DMS 273 treated with DMSO at 0.1 percent for 48 hours (cell line): Measurements from ENCODE around the gene YPEL3.
A peak's percentile ranks its signal among the peaks of the same experiment; 100 is the strongest.

ENCODE experiments used
- DNase-seq: peaks from one replicate; lab custom pipeline; 2025; lab: John Stamatoyannopoulos, UW

Gene YPEL3

GRCh38 chr16:30090610-30091331, 5.2 kb downstream of the YPEL3 start:
- DNase-seq: no peak

- no peak for DNase-seq
These were observed 7.0 kb downstream of the YPEL3 start for GRCh38 chr16:30088832-30089624.

- no peak for DNase-seq
These were observed 7.7 kb downstream of the YPEL3 start for GRCh38 chr16:30088237-30088831.

GRCh38 chr16:30087181-30087898, 8.7 kb downstream of the YPEL3 start:
- no peak for DNase-seq

GRCh38 chr16:30086291-30087140, 9.5 kb downstream of the YPEL3 start:
- DNase-seq: no peak

GRCh38 chr16:30085820-30086219, 10.2 kb downstream of the YPEL3 start:
- no peak for DNase-seq

GRCh38 chr16:30085247-30085646, 10.8 kb downstream of the YPEL3 start:
- DNase-seq: no peak

GRCh38 chr16:30084816-30085159, 11.2 kb downstream of the YPEL3 start:
- DNase-seq: no peak

- DNase-seq: no peak
These were observed 11.8 kb downstream of the YPEL3 start for GRCh38 chr16:30084096-30084815.

- DNase-seq: no peak
These were observed 12.6 kb downstream of the YPEL3 start for GRCh38 chr16:30083216-30084055.

- DNase-seq: no peak
These were observed 13.4 kb downstream of the YPEL3 start for GRCh38 chr16:30082545-30083090.

GRCh38 chr16:30079480-30079879, 16.5 kb downstream of the YPEL3 start:
- DNase-seq: no peak

- no peak for DNase-seq
These were observed 17.3 kb downstream of the YPEL3 start for GRCh38 chr16:30078744-30079143.

- DNase-seq: no peak
These were observed 18.4 kb downstream of the YPEL3 start for GRCh38 chr16:30077656-30078055.

- no peak for DNase-seq
These were observed 19.7 kb downstream of the YPEL3 start for GRCh38 chr16:30076276-30076791.

- peak; percentile 82 for DNase-seq
These were observed 20.3 kb downstream of the YPEL3 start, which contains the start of gene PPP4C for GRCh38 chr16:30075503-30076275. Gene PPP4C, plus strand, starts transcription at chr16:30075994. Its CDS starts 384 bp downstream, at chr16:30076378.

- no peak for DNase-seq
These were observed 25.5 kb downstream of the YPEL3 start for GRCh38 chr16:30070490-30070889.
